CD14-positive monocyte (primary cell): Measurements from ENCODE around the gene CYB5A. TPM values are rescaled to one million over a fixed set of nuclear protein-coding genes. Genes with fewer than 3 reads are reported as not detected.

Source experiments
- DNase-seq, 3 donors: peaks; one replicate each; pipeline ENCODE4 v3.0.0-alpha.2; 2011 to 2022
- H2AFZ ChIP-seq: 2 replicates; pipeline ENCODE4 v1.6.0; 2012; ENCODE audit warnings: mild to moderate bottlenecking, low read depth, low read length, inconsistent platforms; ENCODE audit not compliant: insufficient read depth, poor library complexity, severe bottlenecking
- H3K27ac ChIP-seq, 2 donors: 1 replicate in 1 of 2; 2 replicates in 1 of 2; pipeline ENCODE4 v1.5.1; 2012 to 2013; ENCODE audit warnings: low read length in 2 of 2, control low read depth in 1 of 2, inconsistent platforms in 1 of 2, low read depth in 1 of 2, mild to moderate bottlenecking in 1 of 2
- H3K27me3 ChIP-seq, 2 donors: one replicate each; pipeline versions ENCODE4 v1.6.0 to v1.6.1; 2011 to 2013; ENCODE audit warnings: low read length in 2 of 2; ENCODE audit not compliant: control insufficient read depth in 2 of 2, insufficient read depth in 2 of 2
- H3K36me3 ChIP-seq, 2 donors: replicated peaks in 1 of 2; 1 replicate in 1 of 2; 2 replicates in 1 of 2; pipeline versions ENCODE4 v1.5.1 to v1.6.1; 2012 to 2013; ENCODE audit warnings: low read length in 2 of 2, control low read depth in 1 of 2, inconsistent platforms in 1 of 2, mild to moderate bottlenecking in 1 of 2; ENCODE audit not compliant: insufficient read depth in 2 of 2, control insufficient read depth in 1 of 2
- H3K4me1 ChIP-seq, 2 donors: 1 replicate in 1 of 2; 2 replicates in 1 of 2; pipeline versions ENCODE4 v1.5.1 to v1.6.1; 2012 to 2013; ENCODE audit warnings: low read length in 2 of 2, control low read depth in 1 of 2, inconsistent platforms in 1 of 2, mild to moderate bottlenecking in 1 of 2, moderate library complexity in 1 of 2; ENCODE audit not compliant: insufficient read depth in 2 of 2, control insufficient read depth in 1 of 2
- H3K4me2 ChIP-seq: replicated peaks from 2 replicates; pipeline ENCODE3; 2012; ENCODE audit warnings: low read length, moderate library complexity, mild to moderate bottlenecking; ENCODE audit not compliant: poor library complexity, severe bottlenecking; ENCODE audit errors: extremely low read depth
- H3K4me3 ChIP-seq, 3 experiments: fragments of 200-600 bp in 1 of 3; sonication (generic) in 1 of 3; replicated peaks in 1 of 3; 1 replicate in 2 of 3; 2 replicates in 1 of 3; pipeline ENCODE4 v1.5.1; 2011 to 2013; ENCODE audit warnings: low read length in 3 of 3, mild to moderate bottlenecking in 3 of 3, control low read depth in 2 of 3, low read depth in 2 of 3, inconsistent platforms in 1 of 3, moderate library complexity in 1 of 3
- H3K79me2 ChIP-seq: 2 replicates; pipeline ENCODE4 v1.6.0; 2012; ENCODE audit warnings: mild to moderate bottlenecking, control low read depth, inconsistent platforms, low read length, moderate library complexity; ENCODE audit not compliant: insufficient read depth
- H3K9ac ChIP-seq: 2 replicates; pipeline ENCODE4 v1.6.0; 2017; ENCODE audit warnings: low read length, mild to moderate bottlenecking; ENCODE audit not compliant: insufficient read depth, poor library complexity, severe bottlenecking
- H3K9me3 ChIP-seq, 2 donors: replicated peaks in 1 of 2; 1 replicate in 1 of 2; 2 replicates in 1 of 2; pipeline versions ENCODE4 v1.5.1 to v1.6.1; 2012 to 2013; ENCODE audit warnings: low read length in 2 of 2, control low read depth in 1 of 2; ENCODE audit not compliant: control insufficient read depth in 1 of 2, insufficient read depth in 1 of 2
- H4K20me1 ChIP-seq: 2 replicates; pipeline ENCODE4 v1.6.0; 2012; ENCODE audit warnings: mild to moderate bottlenecking, low read length, control low read depth, moderate library complexity; ENCODE audit not compliant: insufficient read depth
- H3K27ac Mint-ChIP-seq, 7 donors: one replicate each; pipeline ENCODE4 v1.8.0; 2020; ENCODE audit warnings: mild to moderate bottlenecking in 7 of 7, mixed read lengths in 7 of 7, moderate library complexity in 6 of 7, inconsistent platforms in 2 of 7
- H3K27me3 Mint-ChIP-seq, 3 donors: one replicate each; pipeline ENCODE4 v1.8.0; 2021 to 2022; ENCODE audit warnings: low read depth in 3 of 3, mild to moderate bottlenecking in 3 of 3, mixed read lengths in 3 of 3, moderate library complexity in 3 of 3, inconsistent platforms in 1 of 3
- H3K36me3 Mint-ChIP-seq, 2 donors: one replicate each; pipeline ENCODE4 v1.8.0; 2020; ENCODE audit warnings: mixed read lengths in 2 of 2, inconsistent platforms in 1 of 2, mild to moderate bottlenecking in 1 of 2
- H3K4me1 Mint-ChIP-seq: one replicate; pipeline ENCODE4 v1.8.0; 2020; ENCODE audit warnings: mild to moderate bottlenecking, mixed read lengths
- H3K4me3 Mint-ChIP-seq, 2 donors: one replicate each; pipeline ENCODE4 v1.8.0; 2020; ENCODE audit warnings: mild to moderate bottlenecking in 2 of 2, mixed read lengths in 2 of 2, moderate library complexity in 1 of 2
- H3K9me3 Mint-ChIP-seq, 7 donors: one replicate each; pipeline ENCODE4 v1.8.0; 2020 to 2022; ENCODE audit warnings: mixed read lengths in 7 of 7, mild to moderate bottlenecking in 6 of 7, moderate library complexity in 6 of 7, inconsistent platforms in 2 of 7
- CTCF ChIP-seq: fragments of 200-600 bp; IDR thresholded peaks from one replicate; pipeline ENCODE4 v1.8.0; 2022; ENCODE audit warnings: antibody characterized with exemption, mild to moderate bottlenecking
- WGBS: methylation state at CpG from one replicate; pipeline ENCODE4 v1.1.5; 2013; ENCODE audit warnings: missing lambda C conversion rate; ENCODE audit not compliant: insufficient coverage; 5-methylcytosine and 5-hydroxymethylcytosine counted together
- intact Hi-C, 2 donors: fragments of 100-400 bp; cut with micrococcal nuclease; formaldehyde crosslinking; loops; one replicate each; pipeline versions ENCODE4 v1.15.0 to v1.15.1; 2023
- polyA plus RNA-seq, 3 donors: library from polyadenylated mRNA; depleted of rRNA in 1 of 3; unstranded in 2 of 3; stranded (reverse) in 1 of 3; fragments of 300-500 nt in 2 of 3; fragments of >200 nt in 1 of 3; fragmentation: Illumina TruSeq in 2 of 3; gene quantifications; 1 replicate in 2 of 3; 2 replicates in 1 of 3; pipeline ENCODE4 v1.2.3, GENCODE V29; 2012 to 2021

The CYB5A gene
- polyA plus RNA-seq, 3 donors: 19.0 to 27.6 (median 22.4) TPM

GRCh38 chr18:74266161-74266560 lies 25.6 kb downstream of the CYB5A start:
- Mint-ChIP-seq H3K4me1 (peaks cover 11% of the 10 kb centered on the region), H3K27ac (peak overlapping the region in 1 of 7 donors; percentile 43), H3K9me3 (no peaks in the 10 kb centered on the region), H3K4me3 (no peak overlapping the region), H3K27me3 (peaks cover 0 to 4% (median 1%) of the 10 kb centered on the region in 3 donors), H3K36me3 (peaks cover 25 to 34% of the 10 kb centered on the region in 2 donors)
- Histone ChIP-seq H3K36me3 (peaks cover 4 to 7% of the 10 kb centered on the region in 2 donors), H3K4me2 (no peak overlapping the region), H4K20me1 (no peaks in the 10 kb centered on the region), H3K79me2 (no peaks in the 10 kb centered on the region), H3K9me3 (no peaks in the 10 kb centered on the region), H3K4me1 (no peaks in the 10 kb centered on the region), H3K27ac (no peak overlapping the region), H2AFZ (no peak overlapping the region), H3K4me3 (no peak overlapping the region), H3K27me3 (no peaks in the 10 kb centered on the region), H3K9ac (no peak overlapping the region)
- TF ChIP-seq CTCF: no peak
- 100% methylated on average over 3 of the region's 9 CpGs for WGBS
- DNase-seq: no peak
- intact Hi-C loops: loop anchor here in 1 of 2 donors (5.0 kb wide), 1 partner anchor 49 kb away; no protein-coding TSS in a partner anchor

DNA sequence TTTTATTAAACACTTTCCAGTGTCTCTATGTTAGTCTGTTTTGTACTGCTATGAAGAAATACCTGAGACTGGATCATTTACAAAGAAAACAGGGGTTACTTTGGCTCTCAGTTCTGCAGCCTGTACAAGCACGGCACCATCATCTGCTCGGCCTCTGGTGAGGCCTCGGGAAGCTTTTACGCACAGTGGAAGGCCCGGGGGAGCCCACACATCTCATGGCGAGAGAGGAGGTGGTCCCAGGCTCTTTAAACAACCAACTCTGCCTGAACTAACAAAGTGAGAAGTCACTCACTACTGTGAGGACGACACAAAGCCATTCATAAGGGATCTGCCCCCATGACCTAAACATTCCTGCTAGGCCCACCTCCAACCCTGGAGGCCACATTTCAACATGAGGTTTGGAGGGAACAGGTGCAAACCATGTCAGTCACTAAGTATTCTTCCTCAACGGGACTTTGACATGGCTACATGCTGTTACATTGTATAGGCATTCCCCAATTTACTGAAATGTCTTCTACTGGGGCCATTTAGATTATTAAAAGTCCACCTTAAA lies 26.1 kb downstream of the CYB5A start:
- H3K36me3 Mint-ChIP-seq: peaks cover 25 to 35% of the 10 kb centered on the region in 2 donors
- no peak overlapping the region for H3K4me2 ChIP-seq
- H3K4me3 ChIP-seq: no peak overlapping the region
- H3K9me3 Mint-ChIP-seq: no peaks in the 10 kb centered on the region
- H3K79me2 ChIP-seq: no peaks in the 10 kb centered on the region
- no peak overlapping the region for H3K27ac ChIP-seq
- intact Hi-C loops: loop anchor here in 1 of 2 donors (5.0 kb wide), 1 partner anchor 48 kb away; no protein-coding TSS in a partner anchor
- H3K4me1 Mint-ChIP-seq: peaks cover 11% of the 10 kb centered on the region
- H2AFZ ChIP-seq: no peak overlapping the region
- H3K27me3 Mint-ChIP-seq: peaks cover 0 to 4% (median 1%) of the 10 kb centered on the region in 3 donors
- H3K9ac ChIP-seq: no peak overlapping the region
- no peak for TF ChIP-seq CTCF
- peak overlapping the region in 2 of 7 donors; percentile 7 to 73 for H3K27ac Mint-ChIP-seq
- H3K27me3 ChIP-seq: no peaks in the 10 kb centered on the region
- peaks cover 4 to 7% of the 10 kb centered on the region in 2 donors for H3K36me3 ChIP-seq
- 100% methylated on average over 8 of the region's 8 CpGs for whole genome bisulfite sequencing
- no peak overlapping the region for H3K4me3 Mint-ChIP-seq
- no peaks in the 10 kb centered on the region for H4K20me1 ChIP-seq
- H3K9me3 ChIP-seq: no peaks in the 10 kb centered on the region
- no peak for DNase-seq
- no peaks in the 10 kb centered on the region for H3K4me1 ChIP-seq
